Stimulated activated CD8-positive, alpha-beta memory T cell treated with anti-CD3 and anti-CD28 coated beads, Interleukin-15, amount 100 ng/mL, for 4 hours (primary cell): ENCODE results near the gene MANEA.

ENCODE experiments used
- DNase-seq, 2 donors: peaks; one replicate each; pipeline ENCODE4 v3.0.0-alpha.2; 2020; ENCODE audit warnings: low read depth in 2 of 2

The MANEA gene

GRCh38 chr6:95587989-95588388 is 10.7 kb downstream of the MANEA start:
- no peak for DNase-seq

- no peak for DNase-seq
Observed at GRCh38 chr6:95589067-95589466, 11.7 kb downstream of the MANEA start.

GRCh38 chr6:95589826-95590570 is 12.7 kb downstream of the MANEA start:
- no peak for DNase-seq

GRCh38 chr6:95593025-95593424 is 15.7 kb downstream of the MANEA start:
- no peak for DNase-seq

- no peak for DNase-seq
Observed at GRCh38 chr6:95596021-95596420, 18.7 kb downstream of the MANEA start.

GRCh38 chr6:95599706-95600105 is 22.4 kb downstream of the MANEA start:
- no peak for DNase-seq

- DNase-seq: no peak
Observed at GRCh38 chr6:95601133-95601532, 23.8 kb downstream of the MANEA start.

GRCh38 chr6:95614094-95614493 is 36.8 kb downstream of the MANEA start:
- DNase-seq: no peak

- no peak for DNase-seq
Observed at GRCh38 chr6:95629551-95629950, 52.2 kb downstream of the MANEA start.

- DNase-seq: no peak
Observed at GRCh38 chr6:95636552-95637431, 59.5 kb downstream of the MANEA start.

GRCh38 chr6:95648636-95649035 is 71.3 kb downstream of the MANEA start:
- DNase-seq: no peak

GRCh38 chr6:95649451-95649850 is 72.1 kb downstream of the MANEA start:
- no peak for DNase-seq

- DNase-seq: no peak
Observed at GRCh38 chr6:95654176-95654575, 76.8 kb downstream of the MANEA start.

GRCh38 chr6:95658886-95659285 is 81.6 kb downstream of the MANEA start:
- no peak for DNase-seq
